Measurements from ENCODE around the gene ERGIC2. TPM values are rescaled to one million over a fixed set of nuclear protein-coding genes. Genes with fewer than 3 reads are reported as not detected.

Gene ERGIC2
- total and polyA plus RNA-seq, 2 of the 13 experiments (the other 11 are each of a cell fraction or from before 2014, with no cell fraction given): 32.6 to 73.5 TPM

GRCh38 chr12:29376118-29376517, 4.9 kb downstream of the ERGIC2 start:
- ChIA-PET POLR2A (no interaction called here), CTCF (ENCODE audit: low intra/inter-chr PET ratio, low total read pairs) (no interaction called here)
- Histone ChIP-seq H2AFZ (ENCODE audit: low read length) (no peak overlapping the region), H3K4me2 (ENCODE audit: low read depth, low read length) (no peak overlapping the region), H3K4me3 (replicated peaks in 1 of 3; ENCODE audit: insufficient read depth in 1 of 3, low read depth in 2 of 3, low read length in 3 of 3) (no peak overlapping the region), H3K9ac (ENCODE audit: insufficient read depth, low read depth, low read length) (no peak overlapping the region), H3K27me3 (ENCODE audit: control insufficient read depth in 1 of 2, insufficient read depth in 2 of 2, low read length in 2 of 2) (no peaks in the 10 kb centered on the region; a peak in 1 of 5 replicates), H3K4me1 (ENCODE audit: insufficient read depth, low read length) (peaks cover 16% of the 10 kb centered on the region), H3K27ac (ENCODE audit: extremely low read length, insufficient read depth, low read length) (no peak overlapping the region), H4K20me1 (ENCODE audit: insufficient read depth, low read length) (no peaks in the 10 kb centered on the region), H3K79me2 (ENCODE audit: insufficient read depth, low read length) (peaks cover 78% of the 10 kb centered on the region), H3K36me3 (replicated peaks in 1 of 2; ENCODE audit: control insufficient read depth in 1 of 2, insufficient read depth in 2 of 2, low read length in 2 of 2) (peaks cover 0 to 12% of the 10 kb centered on the region in 2 experiments; a peak in 2 of 5 replicates), H3K9me3 (ENCODE audit: low read length) (no peaks in the 10 kb centered on the region)
- TF ChIP-seq TBX2 (CRISPR knock-in tag; IDR thresholded peaks at IDR 0.05; ENCODE audit: borderline replicate concordance) (no peak), ZMYM2 (CRISPR knock-in tag; IDR thresholded peaks at IDR 0.05) (no peak), ZNF24 (IDR thresholded peaks at IDR 0.05) (no peak), STAG1 (CRISPR knock-in tag; IDR thresholded peaks at IDR 0.05) (no peak), SYNCRIP (IDR thresholded peaks at IDR 0.05; ENCODE audit: insufficient read depth, low read depth, low read length) (no peak), HNF4A (CRISPR knock-in tag; IDR thresholded peaks at IDR 0.05) (no peak), NPAS2 (CRISPR knock-in tag; IDR thresholded peaks at IDR 0.05; ENCODE audit: borderline replicate concordance) (no peak), ZNF543 (CRISPR knock-in tag; IDR thresholded peaks at IDR 0.05) (no peak)
- ATAC-seq (no peak), DNase-seq (ENCODE audit: low spot score) (no peak), FAIRE-seq (no peak)
- BruUV-seq (replicated peaks): no TSS peak
- in situ Hi-C loops (cut with HindIII; ENCODE audit: extremely low pct_ligation_motif_present, low pct_unique_long_range_greater_than_20kb): no loop called here
- 100% methylated on average over 2 of the region's 2 CpGs for WGBS (ENCODE audit: low lambda C conversion rate)
- intact Hi-C loops (cut with micrococcal nuclease; ENCODE audit: unreplicated experiment): loop anchor here (2.0 kb wide), 1 partner anchor 19 kb away; no protein-coding TSS in a partner anchor

GRCh38 chr12:29374913-29375312, 6.1 kb downstream of the ERGIC2 start:
- in situ Hi-C loops (cut with HindIII; ENCODE audit: extremely low pct_ligation_motif_present, low pct_unique_long_range_greater_than_20kb) (no loop called here), intact Hi-C loops (cut with micrococcal nuclease; ENCODE audit: unreplicated experiment) (no loop called here)
- FAIRE-seq (no peak), DNase-seq (ENCODE audit: low spot score) (no peak), ATAC-seq (no peak)
- Histone ChIP-seq H3K4me1 (ENCODE audit: insufficient read depth, low read length) (peaks cover 14% of the 10 kb centered on the region), H3K36me3 (replicated peaks in 1 of 2; ENCODE audit: control insufficient read depth in 1 of 2, insufficient read depth in 2 of 2, low read length in 2 of 2) (peaks cover 0 to 16% of the 10 kb centered on the region in 2 experiments; a peak in 2 of 5 replicates), H4K20me1 (ENCODE audit: insufficient read depth, low read length) (no peaks in the 10 kb centered on the region), H3K9me3 (ENCODE audit: low read length) (no peaks in the 10 kb centered on the region), H2AFZ (ENCODE audit: low read length) (no peak overlapping the region), H3K4me2 (ENCODE audit: low read depth, low read length) (no peak overlapping the region), H3K79me2 (ENCODE audit: insufficient read depth, low read length) (peaks cover 69% of the 10 kb centered on the region), H3K4me3 (replicated peaks in 1 of 3; ENCODE audit: insufficient read depth in 1 of 3, low read depth in 2 of 3, low read length in 3 of 3) (no peak overlapping the region), H3K9ac (ENCODE audit: insufficient read depth, low read depth, low read length) (no peak overlapping the region), H3K27ac (ENCODE audit: extremely low read length, insufficient read depth, low read length) (no peak overlapping the region), H3K27me3 (ENCODE audit: control insufficient read depth in 1 of 2, insufficient read depth in 2 of 2, low read length in 2 of 2) (no peaks in the 10 kb centered on the region)
- no TSS peak for BruUV-seq (replicated peaks)
- CTCF ChIA-PET (ENCODE audit: low intra/inter-chr PET ratio, low total read pairs): no interaction called here
- WGBS (ENCODE audit: low lambda C conversion rate): 95% methylated on average over 4 of the region's 4 CpGs
- POLR2A ChIA-PET: no interaction called here
- no peak for TF ChIP-seq ZNF407 (CRISPR knock-in tag; IDR thresholded peaks at IDR 0.05; ENCODE audit: not compliant biosample characterization)
- no peak for TF ChIP-seq ZBTB1 (CRISPR knock-in tag; IDR thresholded peaks at IDR 0.05; ENCODE audit: borderline replicate concordance)
- TF ChIP-seq ZC3H4 (CRISPR knock-in tag; IDR thresholded peaks at IDR 0.05; ENCODE audit: borderline replicate concordance): no peak

All from HepG2 (cell line).